HEK293 (cell line): ENCODE results near the gene C12orf57.
A peak's percentile ranks its signal among the peaks of the same experiment; 100 is the strongest.

Experiments
- AEBP2 ChIP-seq: fragments of 450-650 bp; formaldehyde crosslinking; IDR thresholded peaks from 2 replicates; pipeline ENCODE4 v1.5.1; 2016; ENCODE audit warnings: missing biosample characterization, missing genetic modification characterization, borderline replicate concordance
- CTCF ChIP-seq: fragments of 450-650 bp; formaldehyde crosslinking; IDR thresholded peaks from 2 replicates; pipeline ENCODE4 v1.5.1; 2016; ENCODE audit warnings: missing biosample characterization, missing genetic modification characterization
- EGR2 ChIP-seq: fragments of 450-650 bp; formaldehyde crosslinking; IDR thresholded peaks from 2 replicates; pipeline ENCODE4 v1.5.1; 2016; ENCODE audit warnings: low read depth, missing biosample characterization, missing genetic modification characterization
- ELK4 ChIP-seq: IDR thresholded peaks from 2 replicates; pipeline ENCODE4 v1.6.1; 2011; ENCODE audit warnings: mild to moderate bottlenecking, low read depth, low read length, borderline replicate concordance
- HOXC10 ChIP-seq: sonication (generic); formaldehyde crosslinking; IDR thresholded peaks from 2 replicates; pipeline ENCODE4 v1.8.1; 2023; ENCODE audit warnings: mild to moderate bottlenecking, missing genetic modification reagents
- KLF10 ChIP-seq: fragments of 450-650 bp; IDR thresholded peaks from 2 replicates; pipeline ENCODE4 v1.5.1; 2018; ENCODE audit warnings: missing biosample characterization, mild to moderate bottlenecking, missing genetic modification characterization
- PRDM6 ChIP-seq: fragments of 450-650 bp; formaldehyde crosslinking; IDR thresholded peaks from 2 replicates; pipeline ENCODE4 v1.5.1; 2017; ENCODE audit warnings: missing biosample characterization, missing genetic modification characterization
- SCRT1 ChIP-seq: fragments of 450-650 bp; formaldehyde crosslinking; IDR thresholded peaks from 2 replicates; pipeline ENCODE4 v1.5.1; 2016; ENCODE audit warnings: missing biosample characterization, missing genetic modification characterization, borderline replicate concordance
- SCRT2 ChIP-seq: fragments of 450-650 bp; formaldehyde crosslinking; IDR thresholded peaks from 2 replicates; pipeline ENCODE4 v1.5.1; 2016; ENCODE audit warnings: missing biosample characterization, missing genetic modification characterization
- TSHZ1 ChIP-seq: fragments of 450-650 bp; formaldehyde crosslinking; IDR thresholded peaks from 2 replicates; pipeline ENCODE4 v1.5.1; 2016; ENCODE audit warnings: missing biosample characterization, missing genetic modification characterization, borderline replicate concordance
- WT1 ChIP-seq: fragments of 450-650 bp; formaldehyde crosslinking; IDR thresholded peaks from 2 replicates; pipeline ENCODE4 v1.5.1; 2016; ENCODE audit warnings: missing biosample characterization, missing genetic modification characterization
- YY1 ChIP-seq: fragments of 450-650 bp; formaldehyde crosslinking; IDR thresholded peaks from 2 replicates; pipeline ENCODE4 v1.5.1; 2018; ENCODE audit warnings: missing biosample characterization, missing genetic modification characterization
- ZFHX2 ChIP-seq: fragments of 450-650 bp; formaldehyde crosslinking; conservative IDR thresholded peaks from 2 replicates; pipeline ENCODE4 v1.5.1; 2016; ENCODE audit warnings: missing biosample characterization, missing genetic modification characterization
- ZFP3 ChIP-seq: fragments of 450-650 bp; formaldehyde crosslinking; IDR thresholded peaks from 2 replicates; pipeline ENCODE4 v1.5.1; 2016; ENCODE audit warnings: low read depth, missing biosample characterization, missing genetic modification characterization
- ZNF132 ChIP-seq: fragments of 450-650 bp; formaldehyde crosslinking; IDR thresholded peaks from 2 replicates; pipeline ENCODE4 v1.5.1; 2017; ENCODE audit warnings: missing biosample characterization, missing genetic modification characterization, borderline replicate concordance
- ZNF138 ChIP-seq: fragments of 450-650 bp; formaldehyde crosslinking; IDR thresholded peaks from 2 replicates; pipeline ENCODE4 v1.5.1; 2016; ENCODE audit warnings: missing biosample characterization, missing genetic modification characterization, borderline replicate concordance
- ZNF146 ChIP-seq: fragments of 450-650 bp; formaldehyde crosslinking; IDR thresholded peaks from 2 replicates; pipeline ENCODE4 v1.5.1; 2016; ENCODE audit warnings: missing biosample characterization, missing genetic modification characterization
- ZNF19 ChIP-seq: fragments of 450-650 bp; formaldehyde crosslinking; IDR thresholded peaks from 2 replicates; pipeline ENCODE4; 2016; ENCODE audit warnings: missing biosample characterization, missing genetic modification characterization, low read depth
- ZNF239 ChIP-seq: fragments of 450-650 bp; formaldehyde crosslinking; IDR thresholded peaks from 2 replicates; pipeline ENCODE4 v1.5.1; 2016; ENCODE audit warnings: missing biosample characterization, missing genetic modification characterization
- ZNF335 ChIP-seq: fragments of 450-650 bp; formaldehyde crosslinking; conservative IDR thresholded peaks from 2 replicates; pipeline ENCODE4 v1.5.1; 2016; ENCODE audit warnings: missing biosample characterization, missing genetic modification characterization
- ZNF37A ChIP-seq: fragments of 450-650 bp; IDR thresholded peaks from 2 replicates; pipeline ENCODE4 v1.5.1; 2018; ENCODE audit warnings: missing biosample characterization, missing genetic modification characterization
- ZNF549 ChIP-seq: fragments of 450-650 bp; IDR thresholded peaks from 2 replicates; pipeline ENCODE4 v1.5.1; 2018; ENCODE audit warnings: missing biosample characterization, missing genetic modification characterization, mild to moderate bottlenecking, inconsistent platforms, moderate library complexity
- ZNF621 ChIP-seq: fragments of 450-650 bp; formaldehyde crosslinking; IDR thresholded peaks from 2 replicates; pipeline ENCODE4 v1.5.1; 2017; ENCODE audit warnings: missing biosample characterization, missing genetic modification characterization
- ZNF623 ChIP-seq: fragments of 450-650 bp; formaldehyde crosslinking; IDR thresholded peaks from 2 replicates; pipeline ENCODE4 v1.5.1; 2016; ENCODE audit warnings: missing biosample characterization, missing genetic modification characterization
- ZNF626 ChIP-seq: fragments of 450-650 bp; sonication (Bioruptor Pico); formaldehyde crosslinking; IDR thresholded peaks from 2 replicates; pipeline ENCODE4 v1.5.1; 2018; ENCODE audit warnings: missing biosample characterization, missing genetic modification characterization, inconsistent platforms
- ZNF701 ChIP-seq: fragments of 450-650 bp; formaldehyde crosslinking; IDR thresholded peaks from 2 replicates; pipeline ENCODE4 v1.5.1; 2016; ENCODE audit warnings: missing biosample characterization, missing genetic modification characterization
- ZNF76 ChIP-seq: fragments of 450-650 bp; formaldehyde crosslinking; IDR thresholded peaks from 2 replicates; pipeline ENCODE4; 2016; ENCODE audit warnings: low read depth, missing biosample characterization, missing genetic modification characterization, borderline replicate concordance
- ZNF777 ChIP-seq: fragments of 450-650 bp; formaldehyde crosslinking; IDR thresholded peaks from 2 replicates; pipeline ENCODE4 v1.5.1; 2017; ENCODE audit warnings: missing biosample characterization, missing genetic modification characterization, borderline replicate concordance
- ZNF792 ChIP-seq: fragments of 450-650 bp; formaldehyde crosslinking; IDR thresholded peaks from 2 replicates; pipeline ENCODE4 v1.5.1; 2016; ENCODE audit warnings: missing biosample characterization, missing genetic modification characterization
- ZNF843 ChIP-seq: fragments of 450-650 bp; formaldehyde crosslinking; IDR thresholded peaks from 2 replicates; pipeline ENCODE4 v1.5.1; 2016; ENCODE audit warnings: missing biosample characterization, missing genetic modification characterization
- ZSCAN30 ChIP-seq: fragments of 450-650 bp; IDR thresholded peaks from 2 replicates; pipeline ENCODE4 v1.5.1; 2018; ENCODE audit warnings: missing biosample characterization, mild to moderate bottlenecking, missing genetic modification characterization, moderate library complexity

Gene C12orf57

GRCh38 chr12:6904280-6905276, 39.2 kb upstream of the C12orf57 start, which contains the start of gene LRRC23 (continued):
- TF ChIP-seq TSHZ1 (tag by site-specific recombination), result no peak
- no peak for TF ChIP-seq ZNF621 (tag by site-specific recombination)
- TF ChIP-seq ELK4, result no peak
- TF ChIP-seq ZNF239, result no peak
- TF ChIP-seq AEBP2, result no peak
- 0 out of 2 replicates have a peak, but pooled peaks have one; percentile 4 for TF ChIP-seq EGR2
- no peak for TF ChIP-seq ZNF138 (tag by site-specific recombination)
- TF ChIP-seq WT1 (tag by site-specific recombination), result no peak
- TF ChIP-seq ZNF146 (tag by site-specific recombination), result no peak; the same call in 1 of the 2 replicates
- no peak for TF ChIP-seq ZNF132 (tag by site-specific recombination)
- TF ChIP-seq ZNF549, result no peak
- TF ChIP-seq SCRT1, result peak; percentile 89; the same call in 1 of the 2 replicates
- peak; percentile 99 for TF ChIP-seq SCRT2 (tag by site-specific recombination)
- no peak for TF ChIP-seq ZNF843 (tag by site-specific recombination)
- peak; percentile 71 for TF ChIP-seq KLF10
- TF ChIP-seq ZNF37A (tag by site-specific recombination), result no peak
- no peak for TF ChIP-seq ZNF777 (tag by site-specific recombination)
- TF ChIP-seq ZNF792, result no peak
- no peak for TF ChIP-seq HOXC10 (CRISPR knock-in tag)
- TF ChIP-seq ZFP3 (tag by site-specific recombination), result no peak
- TF ChIP-seq ZNF626 (tag by site-specific recombination), result no peak
- TF ChIP-seq ZSCAN30, result no peak
- no peak for TF ChIP-seq CTCF (tag by site-specific recombination)
- TF ChIP-seq YY1 (tag by site-specific recombination), result no peak
- no peak for TF ChIP-seq ZNF76 (tag by site-specific recombination)
- no peak for TF ChIP-seq ZNF623 (tag by site-specific recombination)
- no peak for TF ChIP-seq ZNF19 (tag by site-specific recombination)
- TF ChIP-seq ZFHX2 (tag by site-specific recombination), result peak; percentile 64
- TF ChIP-seq ZNF335 (tag by site-specific recombination), result peak; percentile 66
- no peak for TF ChIP-seq ZNF701 (tag by site-specific recombination)
- no peak for TF ChIP-seq PRDM6 (tag by site-specific recombination)
